WTC11 (cell line): ENCODE data around the gene SLC5A10. TPM values are rescaled to one million over a fixed set of nuclear protein-coding genes. Genes with fewer than 3 reads are reported as not detected.

Source experiments
- ATAC-seq: fragments of 200-7000 bp; cut with Tn5 transposase; 2 replicates; pipeline ENCODE4 v1.10.0; 2021; ENCODE audit warnings: mild to moderate bottlenecking, moderate library complexity
- CTCF ChIA-PET: fragments of 300-600 bp; sonication (Branson Sonifier 250); formaldehyde crosslinking; loops from one replicate; lab custom pipeline; 2021; ENCODE audit warnings: antibody characterized with exemption; lab: Charles Lee
- POLR2A ChIA-PET: fragments of 350-600 bp; sonication (Branson Sonifier 250); formaldehyde crosslinking; loops from one replicate; lab custom pipeline; 2021; ENCODE audit warnings: antibody characterized with exemption; lab: Charles Lee
- DNase-seq: peaks from one replicate; pipeline ENCODE4 v3.0.0; 2021; ENCODE audit warnings: low spot score
- H3K27ac Mint-ChIP-seq: 2 replicates; pipeline ENCODE4 v1.8.0; 2021; ENCODE audit warnings: mixed read lengths
- H3K27me3 Mint-ChIP-seq: 2 replicates; pipeline ENCODE4 v1.8.0; 2021; ENCODE audit warnings: low read depth, mild to moderate bottlenecking, moderate library complexity, mixed read lengths
- H3K36me3 Mint-ChIP-seq: 2 replicates; pipeline ENCODE4 v1.8.0; 2021; ENCODE audit warnings: mixed read lengths
- H3K4me1 Mint-ChIP-seq: 2 replicates; pipeline ENCODE4 v1.8.0; 2022; ENCODE audit warnings: mixed read lengths
- H3K4me3 Mint-ChIP-seq: 2 replicates; pipeline ENCODE4 v1.8.0; 2021; ENCODE audit warnings: mild to moderate bottlenecking, moderate library complexity, mixed read lengths
- H3K9me3 Mint-ChIP-seq: 2 replicates; pipeline ENCODE4 v1.8.0; 2021; ENCODE audit warnings: mixed read lengths
- AR ChIP-seq: fragments of 250-450 bp; sonication (Bioruptor Pico); IDR thresholded peaks from 2 replicates; pipeline ENCODE4 v1.9.0; 2021; ENCODE audit warnings: mild to moderate bottlenecking
- ATF2 ChIP-seq: sonication (generic); formaldehyde crosslinking; IDR thresholded peaks from 2 replicates; pipeline ENCODE4 v1.8.1; 2022; ENCODE audit warnings: low read depth, missing genetic modification reagents, borderline replicate concordance
- CTCF ChIP-seq: fragments of 200-600 bp; IDR thresholded peaks from 2 replicates; pipeline ENCODE4 v1.8.0; 2022; ENCODE audit warnings: antibody characterized with exemption
- ELF4 ChIP-seq: sonication (generic); formaldehyde crosslinking; IDR thresholded peaks from 2 replicates; pipeline ENCODE4 v1.8.1; 2022; ENCODE audit warnings: low read depth, mild to moderate bottlenecking, moderate library complexity, missing genetic modification reagents
- ETV6 ChIP-seq: sonication (generic); formaldehyde crosslinking; IDR thresholded peaks from 2 replicates; pipeline ENCODE4 v1.8.1; 2022; ENCODE audit warnings: mild to moderate bottlenecking, missing genetic modification reagents
- FOXJ3 ChIP-seq: sonication (generic); formaldehyde crosslinking; IDR thresholded peaks from 2 replicates; pipeline ENCODE4 v1.9.0; 2021; ENCODE audit warnings: missing genetic modification reagents, mild to moderate bottlenecking, borderline replicate concordance
- MAX ChIP-seq: sonication (generic); formaldehyde crosslinking; IDR thresholded peaks from 2 replicates; pipeline ENCODE4 v1.8.0; 2022; ENCODE audit warnings: mild to moderate bottlenecking, missing genetic modification reagents
- MXD4 ChIP-seq: fragments of 250-450 bp; sonication (Bioruptor Pico); IDR thresholded peaks from 2 replicates; pipeline ENCODE4 v1.8.0; 2021; ENCODE audit warnings: mild to moderate bottlenecking, moderate library complexity, borderline replicate concordance
- NFATC4 ChIP-seq: fragments of 250-450 bp; sonication (Bioruptor Pico); IDR thresholded peaks from 2 replicates; pipeline ENCODE4 v1.9.0; 2021; ENCODE audit warnings: mild to moderate bottlenecking
- NR3C1 ChIP-seq: sonication (generic); formaldehyde crosslinking; conservative IDR thresholded peaks from 2 replicates; pipeline ENCODE4 v1.8.1; 2023; ENCODE audit warnings: low read depth, mild to moderate bottlenecking, missing genetic modification reagents
- SMAD3 ChIP-seq: sonication (generic); formaldehyde crosslinking; IDR thresholded peaks from 2 replicates; pipeline ENCODE4 v1.8.0; 2022; ENCODE audit warnings: missing genetic modification reagents, mild to moderate bottlenecking, borderline replicate concordance
- ZBTB21 ChIP-seq: sonication (generic); formaldehyde crosslinking; IDR thresholded peaks from 2 replicates; pipeline ENCODE4 v1.8.1; 2023; ENCODE audit warnings: mild to moderate bottlenecking, missing genetic modification reagents, borderline replicate concordance
- ZNF138 ChIP-seq: sonication (generic); formaldehyde crosslinking; conservative IDR thresholded peaks from 2 replicates; pipeline ENCODE4 v1.8.1; 2022; ENCODE audit warnings: mild to moderate bottlenecking, moderate library complexity, missing genetic modification reagents
- ZNF232 ChIP-seq: sonication (generic); formaldehyde crosslinking; IDR thresholded peaks from 2 replicates; pipeline ENCODE4 v1.8.0; 2022; ENCODE audit warnings: mild to moderate bottlenecking, missing genetic modification reagents
- ZSCAN18 ChIP-seq: fragments of 250-450 bp; sonication (Bioruptor Pico); IDR thresholded peaks from 2 replicates; pipeline ENCODE4 v2.1.2; 2022; ENCODE audit warnings: mild to moderate bottlenecking, moderate library complexity
- total RNA-seq: library from RNA; stranded (reverse); gene quantifications from 3 replicates; pipeline ENCODE4 v1.2.3, GENCODE V29; 2021
- TF ChIP-seq, protein P1 (sequence below): sonication (generic); formaldehyde crosslinking; IDR thresholded peaks from 2 replicates; pipeline ENCODE4 v1.8.1; 2023; ENCODE audit warnings: mild to moderate bottlenecking, missing genetic modification reagents
- TF ChIP-seq, protein P2 (sequence below): sonication (generic); formaldehyde crosslinking; IDR thresholded peaks from 2 replicates; pipeline ENCODE4 v1.8.0; 2022; ENCODE audit warnings: mild to moderate bottlenecking, missing genetic modification reagents
- TF ChIP-seq, protein P3 (sequence below): sonication (generic); formaldehyde crosslinking; IDR thresholded peaks from 2 replicates; pipeline ENCODE4 v1.8.1; 2022; ENCODE audit warnings: missing genetic modification reagents, borderline replicate concordance

SLC5A10 gene
- total RNA-seq, 1 experiment from 2014 or later, result not detected

DNA sequence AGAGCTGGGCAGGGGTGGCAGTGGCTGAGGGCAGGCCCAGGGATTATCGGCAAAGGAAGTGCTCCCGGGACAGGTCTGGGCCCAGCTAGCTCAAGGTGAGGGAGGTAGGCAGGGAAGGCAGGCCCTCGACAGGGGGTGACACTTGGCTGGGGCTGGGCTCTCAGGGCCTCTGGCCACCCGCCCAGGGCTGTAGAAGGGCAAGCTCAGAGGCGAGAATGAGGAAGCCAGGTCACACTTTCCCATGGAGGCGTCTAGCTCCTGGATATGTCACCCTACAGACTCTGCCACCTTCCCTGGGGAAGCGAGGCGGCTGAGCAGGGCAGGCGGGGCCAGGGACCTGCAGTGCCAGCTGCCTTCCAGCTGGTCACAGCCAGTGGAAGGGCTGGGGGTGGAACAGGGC, 33.5 kb downstream of the SLC5A10 start:
- no peaks in the 10 kb centered on the region for H3K9me3 Mint-ChIP-seq
- no peak for ATAC-seq
- no peak overlapping the region for H3K27ac Mint-ChIP-seq
- peaks cover 14% of the 10 kb centered on the region for H3K36me3 Mint-ChIP-seq
- DNase-seq, result no peak
- ChIA-PET POLR2A (interaction anchor here (0.5 kb wide), 1 partner anchor 19 kb away, joined by 4 read pairs; no protein-coding TSS in a partner anchor), CTCF (interaction anchor here (1.0 to 1.8 kb wide), 2 partner anchors 24 to 61 kb away, joined by 3 to 9 read pairs; no protein-coding TSS in a partner anchor)
- TF ChIP-seq, protein P1, sequence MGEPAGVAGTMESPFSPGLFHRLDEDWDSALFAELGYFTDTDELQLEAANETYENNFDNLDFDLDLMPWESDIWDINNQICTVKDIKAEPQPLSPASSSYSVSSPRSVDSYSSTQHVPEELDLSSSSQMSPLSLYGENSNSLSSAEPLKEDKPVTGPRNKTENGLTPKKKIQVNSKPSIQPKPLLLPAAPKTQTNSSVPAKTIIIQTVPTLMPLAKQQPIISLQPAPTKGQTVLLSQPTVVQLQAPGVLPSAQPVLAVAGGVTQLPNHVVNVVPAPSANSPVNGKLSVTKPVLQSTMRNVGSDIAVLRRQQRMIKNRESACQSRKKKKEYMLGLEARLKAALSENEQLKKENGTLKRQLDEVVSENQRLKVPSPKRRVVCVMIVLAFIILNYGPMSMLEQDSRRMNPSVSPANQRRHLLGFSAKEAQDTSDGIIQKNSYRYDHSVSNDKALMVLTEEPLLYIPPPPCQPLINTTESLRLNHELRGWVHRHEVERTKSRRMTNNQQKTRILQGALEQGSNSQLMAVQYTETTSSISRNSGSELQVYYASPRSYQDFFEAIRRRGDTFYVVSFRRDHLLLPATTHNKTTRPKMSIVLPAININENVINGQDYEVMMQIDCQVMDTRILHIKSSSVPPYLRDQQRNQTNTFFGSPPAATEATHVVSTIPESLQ (CRISPR knock-in tag), result no peak
- no peak for TF ChIP-seq ZBTB21 (CRISPR knock-in tag)
- H3K4me3 Mint-ChIP-seq, result no peak overlapping the region
- H3K27me3 Mint-ChIP-seq, result no peaks in the 10 kb centered on the region
- H3K4me1 Mint-ChIP-seq, result no peaks in the 10 kb centered on the region

DNA sequence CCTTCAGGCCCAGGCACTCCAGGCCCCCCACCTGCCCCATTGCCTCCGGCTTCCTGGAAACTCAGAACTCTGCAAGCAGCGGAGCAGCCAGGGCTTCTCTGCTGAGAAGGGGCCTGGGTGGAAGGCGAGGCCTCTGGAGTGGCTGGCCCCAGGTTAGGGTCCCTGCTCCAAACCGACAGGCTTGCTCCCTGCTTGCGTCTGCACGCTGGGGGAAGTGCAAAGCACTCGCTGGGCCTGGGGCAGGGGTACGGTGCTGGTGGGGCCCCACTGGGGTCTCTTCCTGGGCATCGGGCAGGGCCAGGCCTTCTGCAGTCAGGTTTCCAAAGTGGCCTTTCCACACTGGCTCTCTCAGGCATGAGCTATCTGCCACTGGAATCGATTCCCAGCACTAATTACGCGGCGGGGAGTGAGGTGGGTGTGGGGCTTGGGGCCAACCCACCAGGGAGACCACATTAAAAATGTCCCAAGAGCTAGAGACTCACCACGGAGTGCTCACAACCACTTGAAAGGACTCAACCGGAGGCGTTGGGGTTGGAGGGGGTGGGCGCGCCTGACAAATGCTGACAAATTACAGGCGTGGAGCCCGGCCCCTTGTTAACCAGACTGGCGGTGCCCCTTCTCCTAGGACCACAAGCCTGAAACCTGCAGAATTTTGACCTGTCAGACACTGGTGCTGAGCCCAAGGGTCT, 34.7 kb downstream of the SLC5A10 start:
- POLR2A ChIA-PET, result no interaction called here
- H3K9me3 Mint-ChIP-seq, result no peaks in the 10 kb centered on the region
- no peak overlapping the region for H3K4me3 Mint-ChIP-seq
- peaks cover 14% of the 10 kb centered on the region for H3K36me3 Mint-ChIP-seq
- H3K4me1 Mint-ChIP-seq, result no peaks in the 10 kb centered on the region
- H3K27ac Mint-ChIP-seq, result no peak overlapping the region
- DNase-seq (no peak), ATAC-seq (no peak)
- no peak for TF ChIP-seq NFATC4 (CRISPR knock-in tag)
- TF ChIP-seq ZSCAN18 (CRISPR knock-in tag), result no peak
- no peak for TF ChIP-seq ZNF232
- no peak for TF ChIP-seq AR
- TF ChIP-seq, protein P2, sequence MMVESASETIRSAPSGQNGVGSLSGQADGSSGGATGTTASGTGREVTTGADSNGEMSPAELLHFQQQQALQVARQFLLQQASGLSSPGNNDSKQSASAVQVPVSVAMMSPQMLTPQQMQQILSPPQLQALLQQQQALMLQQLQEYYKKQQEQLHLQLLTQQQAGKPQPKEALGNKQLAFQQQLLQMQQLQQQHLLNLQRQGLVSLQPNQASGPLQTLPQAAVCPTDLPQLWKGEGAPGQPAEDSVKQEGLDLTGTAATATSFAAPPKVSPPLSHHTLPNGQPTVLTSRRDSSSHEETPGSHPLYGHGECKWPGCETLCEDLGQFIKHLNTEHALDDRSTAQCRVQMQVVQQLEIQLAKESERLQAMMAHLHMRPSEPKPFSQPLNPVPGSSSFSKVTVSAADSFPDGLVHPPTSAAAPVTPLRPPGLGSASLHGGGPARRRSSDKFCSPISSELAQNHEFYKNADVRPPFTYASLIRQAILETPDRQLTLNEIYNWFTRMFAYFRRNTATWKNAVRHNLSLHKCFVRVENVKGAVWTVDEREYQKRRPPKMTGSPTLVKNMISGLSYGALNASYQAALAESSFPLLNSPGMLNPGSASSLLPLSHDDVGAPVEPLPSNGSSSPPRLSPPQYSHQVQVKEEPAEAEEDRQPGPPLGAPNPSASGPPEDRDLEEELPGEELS (CRISPR knock-in tag), result no peak
- no peak for TF ChIP-seq CTCF
- TF ChIP-seq SMAD3, result no peak
- no peak for TF ChIP-seq ELF4
- TF ChIP-seq ETV6, result no peak
- no peak for TF ChIP-seq ATF2
- TF ChIP-seq NR3C1 (CRISPR knock-in tag), result no peak
- TF ChIP-seq FOXJ3, result no peak
- TF ChIP-seq MAX (CRISPR knock-in tag), result no peak
- TF ChIP-seq, protein P3, sequence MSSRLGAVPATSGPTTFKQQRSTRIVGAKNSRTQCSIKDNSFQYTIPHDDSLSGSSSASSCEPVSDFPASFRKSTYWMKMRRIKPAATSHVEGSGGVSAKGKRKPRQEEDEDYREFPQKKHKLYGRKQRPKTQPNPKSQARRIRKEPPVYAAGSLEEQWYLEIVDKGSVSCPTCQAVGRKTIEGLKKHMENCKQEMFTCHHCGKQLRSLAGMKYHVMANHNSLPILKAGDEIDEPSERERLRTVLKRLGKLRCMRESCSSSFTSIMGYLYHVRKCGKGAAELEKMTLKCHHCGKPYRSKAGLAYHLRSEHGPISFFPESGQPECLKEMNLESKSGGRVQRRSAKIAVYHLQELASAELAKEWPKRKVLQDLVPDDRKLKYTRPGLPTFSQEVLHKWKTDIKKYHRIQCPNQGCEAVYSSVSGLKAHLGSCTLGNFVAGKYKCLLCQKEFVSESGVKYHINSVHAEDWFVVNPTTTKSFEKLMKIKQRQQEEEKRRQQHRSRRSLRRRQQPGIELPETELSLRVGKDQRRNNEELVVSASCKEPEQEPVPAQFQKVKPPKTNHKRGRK, result no peak
- no peak for TF ChIP-seq MXD4 (CRISPR knock-in tag)
- no peak for TF ChIP-seq ZNF138 (CRISPR knock-in tag)
- H3K27me3 Mint-ChIP-seq, result no peaks in the 10 kb centered on the region
- CTCF ChIA-PET, result no interaction called here
